GM19239 (cell line): ENCODE results near the gene NBEAL2.

ENCODE experiments used
- DNase-seq: peaks from one replicate; pipeline ENCODE4 v3.0.0; 2011; ENCODE audit warnings: low spot score; ENCODE audit not compliant: insufficient read length
- FAIRE-seq: peaks from 2 replicates; lab custom pipeline; 2011; peaks lifted over from hg19 to GRCh38; lab: Jason Lieb, UNC

The NBEAL2 gene

GRCh38 chr3:46978985-46979944, at the start of gene NBEAL2:
TSS of gene NBEAL2 (plus strand) at chr3:46979666. CDS start at chr3:46979862, 196 bp downstream.
- FAIRE-seq = peak; percentile 91

GRCh38 chr3:46930166-46930944, 49.1 kb upstream of the NBEAL2 start:
- DNase-seq (no peak), FAIRE-seq (peak; percentile 4)

More at GRCh38 chr3:46978985-46979944, at the start of gene NBEAL2:
- peak; percentile 97 for DNase-seq

- FAIRE-seq (no peak), DNase-seq (no peak)
Measured at GRCh38 chr3:46930945-46931403, 48.5 kb upstream of the NBEAL2 start.

DNA sequence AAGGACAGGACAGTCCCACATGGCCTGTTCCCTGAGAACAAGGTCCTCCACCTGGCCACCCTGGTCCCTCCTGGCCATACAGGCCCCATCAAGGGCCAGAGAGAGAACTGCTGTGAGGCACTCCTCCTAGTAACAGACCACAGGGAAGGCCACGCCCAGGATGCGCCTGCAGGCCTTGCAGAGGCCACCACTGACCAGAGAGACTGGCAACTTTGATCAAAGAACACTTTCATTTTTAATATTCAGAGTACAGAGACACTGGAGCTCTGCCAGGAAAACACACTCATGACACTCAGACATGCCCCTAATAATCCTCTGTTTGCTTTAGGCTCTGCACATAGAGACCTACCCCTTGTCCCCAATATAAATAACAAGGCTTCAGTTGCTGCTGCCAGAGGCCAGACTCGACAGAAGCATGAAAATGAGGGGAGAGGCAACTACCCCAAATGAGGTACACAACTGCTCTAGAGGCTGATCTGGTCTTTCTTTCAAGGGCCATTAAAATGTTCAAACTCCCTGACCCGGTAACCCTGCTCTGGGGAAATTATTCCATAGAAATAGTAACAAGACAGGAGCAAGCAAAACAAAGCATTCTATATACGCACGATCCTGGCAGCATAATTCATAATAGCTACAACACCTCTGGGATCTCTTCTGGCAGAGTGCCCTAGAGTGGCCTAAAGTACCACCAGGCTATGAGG, 47.7 kb upstream of the NBEAL2 start:
- FAIRE-seq (peak; percentile 79), DNase-seq (no peak)

DNA sequence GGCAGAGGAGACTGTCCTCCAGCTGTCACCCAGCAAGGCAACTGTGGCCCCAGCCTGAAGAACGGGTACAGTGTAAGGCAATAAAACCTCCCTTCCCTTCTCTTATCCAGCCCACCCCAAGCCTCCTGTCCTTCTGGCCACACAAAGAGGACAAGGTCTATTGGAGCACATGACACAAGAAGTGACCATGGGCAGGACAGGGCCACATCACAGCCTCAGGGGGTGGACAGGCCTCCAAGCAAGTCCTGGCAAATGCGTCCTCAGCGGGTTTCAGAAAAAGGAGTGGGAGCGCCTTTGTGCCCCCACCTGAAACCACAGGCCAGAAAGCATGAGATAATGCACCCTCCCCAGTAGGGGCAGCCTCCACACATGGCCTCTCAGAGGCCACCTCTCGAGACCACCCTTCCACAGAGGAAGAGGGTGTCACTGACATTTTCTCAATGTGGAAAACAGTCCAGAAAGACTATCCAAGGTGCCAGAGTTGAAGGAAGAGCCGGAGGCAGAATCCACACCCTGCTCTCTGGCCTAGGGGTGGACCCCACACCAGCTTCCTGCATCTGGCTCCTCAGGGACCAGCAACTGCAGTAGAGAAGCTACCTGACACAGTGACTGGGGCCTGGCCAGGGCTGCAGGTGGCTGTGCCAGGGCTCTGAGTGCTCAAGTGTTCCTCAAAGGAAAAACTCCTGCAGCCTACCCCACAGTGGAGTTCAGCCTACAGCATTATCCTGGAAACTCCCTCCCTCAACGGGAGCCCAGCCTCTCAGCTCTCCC, 46.8 kb upstream of the NBEAL2 start:
- no peak for FAIRE-seq

GRCh38 chr3:46933261-46933660, 46.2 kb upstream of the NBEAL2 start:
- no peak for DNase-seq
- no peak for FAIRE-seq

More for the DNA sequence above, 46.8 kb upstream of the NBEAL2 start:
- no peak for DNase-seq

DNA sequence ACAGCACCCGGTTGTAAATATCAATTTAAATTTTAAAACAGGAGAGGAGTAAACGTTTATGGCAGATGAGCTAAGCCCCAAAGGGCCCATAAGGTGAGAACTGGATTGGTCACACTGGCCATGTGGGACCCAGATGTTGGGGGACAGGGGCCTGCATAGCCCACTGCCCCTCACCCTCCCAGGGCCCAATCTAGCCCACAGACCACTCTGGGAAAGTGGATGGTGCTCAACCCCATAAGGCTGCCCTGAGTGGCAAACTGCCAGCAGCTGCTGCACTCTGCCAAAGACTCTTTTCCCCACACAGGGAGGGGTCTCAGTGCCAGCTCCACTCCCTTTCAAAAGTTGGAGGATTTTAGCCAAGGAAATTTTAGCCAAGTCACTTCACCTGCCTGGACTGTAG, 45.4 kb upstream of the NBEAL2 start:
- no peak for FAIRE-seq
- DNase-seq = no peak

- no peak for FAIRE-seq
- DNase-seq = no peak
Measured at GRCh38 chr3:46934498-46935167, 44.8 kb upstream of the NBEAL2 start.

DNA sequence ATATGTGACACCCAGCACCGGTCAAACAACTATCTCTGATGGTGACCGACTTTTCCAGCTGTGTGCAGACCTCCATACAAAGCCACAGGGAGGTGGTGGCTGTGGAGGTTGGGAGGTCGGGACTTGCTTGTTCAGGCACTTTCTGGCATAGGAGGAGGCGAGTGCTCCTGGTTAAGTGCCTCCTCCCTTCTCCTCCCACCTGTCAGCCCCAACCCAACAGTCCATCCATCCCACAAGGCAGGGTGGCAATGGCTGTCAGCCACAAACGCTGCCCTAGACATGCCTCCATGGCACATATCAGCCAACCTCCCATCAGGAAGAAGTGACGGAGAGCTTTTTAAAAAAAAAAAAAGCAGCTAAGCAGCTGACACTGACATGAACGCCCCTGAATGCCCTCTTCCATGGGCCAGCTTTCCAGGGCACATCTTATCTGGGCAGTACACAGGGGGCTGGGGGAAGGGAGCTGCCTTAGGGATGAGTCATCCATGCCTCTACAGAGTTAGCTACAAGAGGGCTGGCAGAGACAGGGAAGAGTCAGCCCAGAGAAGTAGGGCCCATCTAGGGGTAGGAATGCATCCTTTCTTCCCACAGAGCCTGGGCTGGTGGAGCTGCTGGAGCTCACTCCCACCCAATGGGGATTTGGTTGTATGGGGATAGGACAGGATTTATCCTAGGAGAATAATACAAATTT, 44.2 kb upstream of the NBEAL2 start:
- no peak for FAIRE-seq
- DNase-seq = no peak

GRCh38 chr3:46935989-46936558, 43.4 kb upstream of the NBEAL2 start:
- FAIRE-seq = no peak
- DNase-seq = no peak

DNA sequence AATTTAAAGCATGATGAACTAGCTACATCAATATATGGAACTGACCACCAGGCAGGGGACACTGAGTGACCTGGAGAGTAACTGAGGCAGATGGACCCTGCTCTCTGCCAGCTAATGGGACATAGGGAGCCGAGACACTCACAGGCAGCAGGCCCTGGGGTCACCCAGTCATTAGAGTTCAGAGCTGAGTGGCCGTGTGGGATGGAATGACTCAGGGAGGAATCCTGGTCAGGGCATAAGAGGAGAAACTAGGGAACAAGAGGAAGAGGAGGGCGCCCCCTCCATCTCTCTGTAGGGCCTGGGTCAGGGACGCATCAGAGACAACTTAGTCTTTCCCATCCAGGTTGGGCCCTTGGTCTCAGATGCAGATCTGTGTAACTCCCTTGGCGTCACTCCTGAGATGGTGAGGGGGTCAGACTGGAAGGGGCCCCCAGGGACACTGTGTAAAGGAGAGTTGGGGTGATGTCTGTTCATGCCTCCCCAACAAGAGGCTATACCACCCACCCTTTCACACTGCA, 42.7 kb upstream of the NBEAL2 start:
- FAIRE-seq (no peak), DNase-seq (no peak)

DNA sequence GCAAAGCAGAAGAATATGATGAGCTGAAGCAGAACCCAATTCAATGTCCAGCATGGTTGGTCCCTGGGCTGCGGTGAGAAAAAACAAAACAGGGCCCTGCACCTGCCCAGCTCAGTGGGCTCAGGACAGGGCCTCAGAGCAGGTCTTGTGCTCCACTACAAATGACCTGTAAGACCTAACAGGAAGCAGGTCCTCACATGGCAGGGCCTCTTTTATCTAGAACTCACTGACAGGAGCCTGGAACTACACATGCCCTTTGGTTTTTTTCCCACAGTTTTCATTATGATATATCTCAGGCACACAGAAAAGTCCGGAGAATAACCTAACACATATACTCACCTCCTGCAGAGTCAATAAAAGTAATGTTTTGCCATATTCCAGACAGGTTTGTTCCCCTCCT, 41.3 kb upstream of the NBEAL2 start:
- no peak for FAIRE-seq
- DNase-seq = no peak

DNA sequence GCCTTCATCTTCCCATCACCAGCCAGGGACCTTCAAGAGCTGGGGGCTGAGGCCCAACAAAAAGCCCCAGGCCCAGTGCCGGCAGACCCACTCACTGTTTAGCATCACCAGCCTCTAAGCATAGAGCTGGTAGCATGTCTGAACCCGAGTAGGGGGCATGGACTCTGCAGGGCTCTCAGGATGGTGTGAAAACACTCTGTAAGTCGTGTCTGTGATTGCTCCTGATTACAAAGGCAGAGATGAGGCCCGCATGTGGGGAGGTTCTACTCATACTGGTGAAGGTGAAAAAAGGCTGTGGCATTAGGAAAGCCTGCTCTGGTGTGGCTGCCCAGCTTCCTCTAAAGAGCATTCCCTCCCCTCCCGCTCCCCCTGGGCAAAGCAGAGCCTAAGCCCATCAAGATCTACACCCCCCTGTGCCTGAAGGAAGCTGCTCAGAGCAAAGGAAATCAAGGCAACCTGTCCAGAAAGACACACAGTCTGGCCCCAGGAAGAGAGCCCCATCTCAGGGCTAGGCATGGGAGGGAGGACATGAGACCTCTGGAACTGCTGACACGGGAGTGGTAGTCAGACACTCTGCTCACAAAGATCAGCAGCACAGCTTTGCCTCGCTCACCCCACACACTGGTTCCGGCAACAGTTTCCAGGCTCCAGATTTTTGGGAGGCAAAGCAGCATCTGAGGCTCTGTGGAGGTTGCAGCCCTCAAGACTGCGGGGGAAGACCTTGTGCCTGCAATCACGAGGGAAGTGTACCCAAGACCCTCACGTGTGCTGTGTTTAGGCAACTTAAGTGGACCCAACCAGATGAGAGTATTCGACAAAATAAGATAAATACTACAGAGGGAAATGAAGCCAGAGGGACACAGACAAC, 39.7 kb upstream of the NBEAL2 start:
- no peak for FAIRE-seq

GRCh38 chr3:46942076-46942475, 37.4 kb upstream of the NBEAL2 start:
- FAIRE-seq = no peak

More for the DNA sequence above, 39.7 kb upstream of the NBEAL2 start:
- DNase-seq = no peak

GRCh38 chr3:46942481-46943236, 36.8 kb upstream of the NBEAL2 start:
- DNase-seq = no peak
- no peak for FAIRE-seq

More at GRCh38 chr3:46942076-46942475, 37.4 kb upstream of the NBEAL2 start:
- no peak for DNase-seq
